CMK (cell line): ENCODE data around the gene GOLT1B.

ENCODE experiments used
- DNase-seq: peaks from one replicate; pipeline ENCODE4 v3.0.0-alpha.2; 2010; ENCODE audit warnings: low read depth

GOLT1B gene

GRCh38 chr12:21566223-21566906, 64.8 kb downstream of the GOLT1B start:
- no peak for DNase-seq

- DNase-seq, result no peak
Observed at GRCh38 chr12:21566907-21567394, 65.4 kb downstream of the GOLT1B start.
